CD4-positive, alpha-beta T cell treated with Interleukin-21 for 1 hour (primary cell): ENCODE measurements around the gene SOX14.

Experiments used
- DNase-seq: peaks from one replicate; pipeline ENCODE4 v3.0.0-alpha.2; 2020

SOX14 gene

GRCh38 chr3:137768361-137769321, 4.5 kb downstream of the SOX14 start:
- no peak for DNase-seq

- no peak for DNase-seq
These were observed 5.4 kb downstream of the SOX14 start for GRCh38 chr3:137769322-137770065.

GRCh38 chr3:137770066-137770834, 6.1 kb downstream of the SOX14 start:
- DNase-seq = no peak

GRCh38 chr3:137770835-137771399, 6.8 kb downstream of the SOX14 start:
- no peak for DNase-seq

GRCh38 chr3:137771401-137772213, 7.5 kb downstream of the SOX14 start:
- DNase-seq = no peak

- no peak for DNase-seq
These were observed 8.3 kb downstream of the SOX14 start for GRCh38 chr3:137772214-137772955.

GRCh38 chr3:137778941-137779340, 14.8 kb downstream of the SOX14 start:
- DNase-seq = no peak

- DNase-seq = no peak
These were observed 23.4 kb downstream of the SOX14 start for GRCh38 chr3:137787529-137787928.

GRCh38 chr3:137789236-137789635, 25.1 kb downstream of the SOX14 start:
- DNase-seq = no peak

- DNase-seq = no peak
These were observed 28.6 kb downstream of the SOX14 start for GRCh38 chr3:137792626-137793271.

GRCh38 chr3:137796993-137797392, 32.9 kb downstream of the SOX14 start:
- DNase-seq = no peak

GRCh38 chr3:137803215-137803614, 39.1 kb downstream of the SOX14 start:
- DNase-seq = no peak

- no peak for DNase-seq
These were observed 43.9 kb downstream of the SOX14 start for GRCh38 chr3:137807998-137808397.

GRCh38 chr3:137809509-137809908, 45.4 kb downstream of the SOX14 start:
- DNase-seq = no peak

- no peak for DNase-seq
These were observed 47.9 kb downstream of the SOX14 start for GRCh38 chr3:137812023-137812422.

- DNase-seq = no peak
These were observed 51.1 kb downstream of the SOX14 start for GRCh38 chr3:137815251-137815650.
